Measurements from ENCODE around the gene NEDD4.

The NEDD4 gene

GRCh38 chr15:55778932-55779331, 214.5 kb downstream of the NEDD4 start:
- no peak for DNase-seq (ENCODE audit: low spot score)
